PFSK-1 (cell line): ENCODE measurements around the gene PTPRT.

ENCODE experiments used
- FOXP2 ChIP-seq: optimal IDR thresholded peaks from 2 replicates; pipeline ENCODE3; 2011; ENCODE audit warnings: borderline replicate concordance, control low read depth, inconsistent platforms; ENCODE audit not compliant: insufficient read depth; ENCODE audit errors: extremely low read length, extremely low read depth
- POLR2AphosphoS5 ChIP-seq: IDR thresholded peaks from 2 replicates; pipeline ENCODE4 v1.6.1; 2012; ENCODE audit warnings: low read depth, mild to moderate bottlenecking, control low read depth, low read length, moderate library complexity
- SIN3A ChIP-seq: IDR thresholded peaks from 2 replicates; pipeline ENCODE4 v1.6.1; 2012; ENCODE audit warnings: mild to moderate bottlenecking, low read length, moderate library complexity, borderline replicate concordance; ENCODE audit not compliant: insufficient read depth
- TAF1 ChIP-seq: IDR thresholded peaks from 2 replicates; pipeline ENCODE4 v1.6.1; 2012; ENCODE audit warnings: low read length, control low read depth, borderline replicate concordance; ENCODE audit not compliant: insufficient read depth
- TF ChIP-seq, protein P1 (sequence below), 2 experiments: IDR thresholded peaks; 2 replicates each; pipeline versions ENCODE4 v1.6.1 to v1.8.0; 2011 to 2012; ENCODE audit warnings: low read depth in 2 of 2, low read length in 2 of 2, control low read depth in 1 of 2, inconsistent platforms in 1 of 2, mild to moderate bottlenecking in 1 of 2, moderate library complexity in 1 of 2; ENCODE audit not compliant: insufficient read depth in 1 of 2

PTPRT gene

DNA sequence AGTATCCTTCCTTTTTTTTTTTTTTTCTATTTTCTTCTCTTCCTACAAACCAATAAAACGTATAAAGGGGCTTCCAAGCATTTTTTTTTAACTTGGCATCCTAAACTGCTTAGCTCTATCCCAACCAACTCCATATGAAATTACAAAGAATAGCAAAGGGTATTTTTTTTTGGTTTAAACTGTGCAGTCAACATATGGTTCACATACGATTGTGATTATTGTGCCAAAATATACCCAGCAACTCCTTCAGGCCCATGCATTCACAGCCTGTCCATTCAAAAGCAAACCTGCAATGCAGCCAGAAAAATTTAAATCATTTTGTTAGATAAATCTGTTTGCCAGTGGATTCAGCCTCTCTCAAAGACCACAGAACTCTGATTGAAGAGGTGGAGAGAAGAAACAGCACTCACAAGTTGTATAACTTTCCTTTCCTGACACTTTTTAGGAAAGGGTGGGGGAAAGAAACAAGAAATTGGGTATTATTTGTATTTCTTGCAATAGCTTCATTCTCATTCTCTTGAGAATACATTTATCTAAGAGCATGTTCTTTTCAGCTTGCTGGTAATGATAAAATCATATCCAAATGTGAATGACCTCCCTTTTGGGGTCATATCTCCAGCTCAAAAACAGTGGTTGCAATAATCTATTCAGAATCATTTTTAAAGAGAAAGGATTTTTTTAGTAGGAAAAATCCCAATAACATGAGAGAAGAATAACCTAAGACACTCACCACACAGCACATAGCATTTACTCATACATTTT, 870.3 kb downstream of the PTPRT start:
- TF ChIP-seq FOXP2 (no peak), TAF1 (no peak), POLR2AphosphoS5 (no peak), SIN3A (no peak)
- TF ChIP-seq, protein P1, sequence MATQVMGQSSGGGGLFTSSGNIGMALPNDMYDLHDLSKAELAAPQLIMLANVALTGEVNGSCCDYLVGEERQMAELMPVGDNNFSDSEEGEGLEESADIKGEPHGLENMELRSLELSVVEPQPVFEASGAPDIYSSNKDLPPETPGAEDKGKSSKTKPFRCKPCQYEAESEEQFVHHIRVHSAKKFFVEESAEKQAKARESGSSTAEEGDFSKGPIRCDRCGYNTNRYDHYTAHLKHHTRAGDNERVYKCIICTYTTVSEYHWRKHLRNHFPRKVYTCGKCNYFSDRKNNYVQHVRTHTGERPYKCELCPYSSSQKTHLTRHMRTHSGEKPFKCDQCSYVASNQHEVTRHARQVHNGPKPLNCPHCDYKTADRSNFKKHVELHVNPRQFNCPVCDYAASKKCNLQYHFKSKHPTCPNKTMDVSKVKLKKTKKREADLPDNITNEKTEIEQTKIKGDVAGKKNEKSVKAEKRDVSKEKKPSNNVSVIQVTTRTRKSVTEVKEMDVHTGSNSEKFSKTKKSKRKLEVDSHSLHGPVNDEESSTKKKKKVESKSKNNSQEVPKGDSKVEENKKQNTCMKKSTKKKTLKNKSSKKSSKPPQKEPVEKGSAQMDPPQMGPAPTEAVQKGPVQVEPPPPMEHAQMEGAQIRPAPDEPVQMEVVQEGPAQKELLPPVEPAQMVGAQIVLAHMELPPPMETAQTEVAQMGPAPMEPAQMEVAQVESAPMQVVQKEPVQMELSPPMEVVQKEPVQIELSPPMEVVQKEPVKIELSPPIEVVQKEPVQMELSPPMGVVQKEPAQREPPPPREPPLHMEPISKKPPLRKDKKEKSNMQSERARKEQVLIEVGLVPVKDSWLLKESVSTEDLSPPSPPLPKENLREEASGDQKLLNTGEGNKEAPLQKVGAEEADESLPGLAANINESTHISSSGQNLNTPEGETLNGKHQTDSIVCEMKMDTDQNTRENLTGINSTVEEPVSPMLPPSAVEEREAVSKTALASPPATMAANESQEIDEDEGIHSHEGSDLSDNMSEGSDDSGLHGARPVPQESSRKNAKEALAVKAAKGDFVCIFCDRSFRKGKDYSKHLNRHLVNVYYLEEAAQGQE (IDR thresholded peaks at IDR 0.05; ENCODE audit: insufficient read depth in 1 of 2, low read depth in 2 of 2, low read length in 2 of 2), result no peak

DNA sequence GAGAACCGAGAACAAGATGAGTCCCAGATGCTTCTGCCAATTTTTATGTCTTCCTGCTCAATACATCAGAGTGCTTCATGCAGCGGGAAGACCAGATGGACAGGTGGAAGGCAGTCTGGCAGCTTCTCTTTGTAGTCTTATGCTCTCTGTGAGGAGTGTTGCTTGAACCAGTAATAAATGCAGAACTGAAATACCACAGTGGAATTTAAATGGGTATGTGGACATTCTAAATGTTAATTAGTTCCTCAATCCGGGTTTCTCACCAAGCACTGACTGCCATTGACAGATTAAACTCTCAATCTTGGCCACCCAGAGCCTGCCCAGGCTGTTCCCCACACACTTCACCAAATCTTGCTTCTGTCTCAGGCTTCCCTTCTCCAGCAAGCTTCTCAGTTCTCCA, 876.0 kb downstream of the PTPRT start:
- TF ChIP-seq, protein P1 (IDR thresholded peaks at IDR 0.05; ENCODE audit: insufficient read depth in 1 of 2, low read depth in 2 of 2, low read length in 2 of 2), result no peak
- TF ChIP-seq TAF1, result no peak
- TF ChIP-seq SIN3A, result no peak

DNA sequence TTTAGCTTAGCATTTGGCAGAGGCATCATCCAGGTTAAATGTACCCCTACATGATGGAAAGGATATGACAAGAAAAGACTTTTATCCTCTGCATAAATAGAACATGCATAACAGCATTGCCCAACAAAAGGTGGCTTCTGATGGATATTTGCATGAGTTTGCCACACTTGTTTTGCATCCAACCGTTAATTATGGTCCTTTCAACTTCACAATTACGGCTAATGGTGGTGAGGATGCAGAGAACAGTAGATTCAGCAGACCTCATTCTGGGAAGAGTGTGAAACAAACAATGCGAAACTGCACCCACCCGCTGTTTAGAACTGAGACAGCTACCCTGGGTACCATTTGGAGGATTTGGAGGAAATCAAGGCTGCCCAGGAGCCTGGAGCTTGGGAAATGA, 880.7 kb downstream of the PTPRT start:
- no peak for TF ChIP-seq SIN3A
- TF ChIP-seq, protein P1 (IDR thresholded peaks at IDR 0.05; ENCODE audit: insufficient read depth in 1 of 2, low read depth in 2 of 2, low read length in 2 of 2), result no peak
- TF ChIP-seq TAF1, result no peak
- no peak for TF ChIP-seq FOXP2
- no peak for TF ChIP-seq POLR2AphosphoS5

DNA sequence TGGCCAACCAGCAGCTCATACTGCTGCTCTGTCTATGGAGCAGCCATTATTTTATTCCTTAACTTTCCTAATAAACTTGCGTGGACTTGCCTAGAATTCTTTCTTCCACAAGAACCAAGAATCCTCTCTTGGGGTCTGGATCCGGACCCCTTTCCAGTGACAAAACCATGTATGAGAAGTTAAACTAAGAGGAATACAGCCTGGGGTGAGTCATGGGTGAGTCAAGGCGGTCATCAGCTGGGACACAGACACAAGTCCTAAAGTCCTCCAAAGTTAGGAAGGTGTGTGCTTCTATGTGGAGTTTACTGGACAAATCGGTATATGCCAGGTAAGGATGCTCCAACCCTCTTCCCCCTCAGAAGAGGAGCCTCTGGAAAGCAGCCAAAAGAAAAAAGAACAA, 881.5 kb downstream of the PTPRT start:
- TF ChIP-seq SIN3A, result no peak
- TF ChIP-seq FOXP2, result no peak
- TF ChIP-seq, protein P1 (IDR thresholded peaks at IDR 0.05; ENCODE audit: insufficient read depth in 1 of 2, low read depth in 2 of 2, low read length in 2 of 2), result no peak
- no peak for TF ChIP-seq POLR2AphosphoS5
- TF ChIP-seq TAF1, result no peak

DNA sequence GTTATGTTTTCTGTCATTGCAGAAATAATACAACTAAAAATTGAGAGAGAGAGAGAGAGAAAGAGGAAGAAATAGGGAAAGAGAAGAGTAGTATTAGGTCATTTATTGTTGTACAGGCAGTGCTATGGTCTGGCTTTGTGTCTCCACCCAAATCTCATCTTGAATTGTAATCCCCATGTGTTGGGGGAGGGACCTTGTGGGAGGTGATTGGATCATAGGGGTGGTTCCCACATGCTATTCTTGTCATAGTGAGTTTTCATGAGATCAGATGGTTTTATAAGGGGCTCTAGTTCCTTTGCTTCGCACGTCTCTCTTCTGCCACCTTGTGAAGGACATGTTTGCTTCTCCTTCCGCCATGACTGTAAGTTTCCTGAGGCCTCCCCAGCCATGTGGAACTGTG, 894.1 kb downstream of the PTPRT start:
- TF ChIP-seq SIN3A (no peak), TAF1 (no peak), POLR2AphosphoS5 (no peak), FOXP2 (no peak)
